GM13976 (cell line): ENCODE measurements around the gene SLC39A11.

Experiments
- DNase-seq: peaks from one replicate; pipeline ENCODE4 v3.0.0; 2012; ENCODE audit warnings: low spot score
- in situ Hi-C: fragments of 300-500 bp; cut with MboI; formaldehyde crosslinking; loops from one replicate; pipeline ENCODE4 v1.12.0; 2022; ENCODE audit warnings: low sequenced_read_pairs, mixed read lengths, inconsistent platforms; ENCODE audit not compliant: unreplicated experiment
- TF ChIP-seq, protein P1 (sequence below): IDR thresholded peaks from 2 replicates; pipeline ENCODE4 v1.5.1; 2012; ENCODE audit warnings: borderline replicate concordance, mild to moderate bottlenecking; ENCODE audit not compliant: insufficient read depth; ENCODE audit errors: extremely low read depth, missing control alignments, control extremely low read depth

The SLC39A11 gene

DNA sequence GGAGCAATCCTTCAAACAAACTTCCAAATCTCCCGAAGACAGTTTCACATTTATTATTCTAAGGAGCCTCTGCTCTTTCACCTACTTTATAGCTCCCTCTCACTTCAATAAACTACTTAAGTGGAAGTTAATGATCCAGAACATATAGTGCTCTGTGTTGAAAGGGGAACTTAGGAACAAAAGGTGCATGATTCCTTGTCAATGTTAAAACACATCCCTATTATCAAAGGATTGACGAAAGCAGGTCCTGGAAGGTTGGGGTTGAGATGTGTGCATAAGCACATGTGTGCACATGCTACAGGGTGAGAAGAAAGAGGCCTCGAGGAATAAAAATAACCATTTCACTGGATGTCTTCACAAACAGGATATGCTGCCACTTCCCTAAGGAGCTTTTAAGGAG, 170.3 kb downstream of the SLC39A11 start:
- no peak for DNase-seq
- in situ Hi-C loops, result no loop called here
- TF ChIP-seq, protein P1, sequence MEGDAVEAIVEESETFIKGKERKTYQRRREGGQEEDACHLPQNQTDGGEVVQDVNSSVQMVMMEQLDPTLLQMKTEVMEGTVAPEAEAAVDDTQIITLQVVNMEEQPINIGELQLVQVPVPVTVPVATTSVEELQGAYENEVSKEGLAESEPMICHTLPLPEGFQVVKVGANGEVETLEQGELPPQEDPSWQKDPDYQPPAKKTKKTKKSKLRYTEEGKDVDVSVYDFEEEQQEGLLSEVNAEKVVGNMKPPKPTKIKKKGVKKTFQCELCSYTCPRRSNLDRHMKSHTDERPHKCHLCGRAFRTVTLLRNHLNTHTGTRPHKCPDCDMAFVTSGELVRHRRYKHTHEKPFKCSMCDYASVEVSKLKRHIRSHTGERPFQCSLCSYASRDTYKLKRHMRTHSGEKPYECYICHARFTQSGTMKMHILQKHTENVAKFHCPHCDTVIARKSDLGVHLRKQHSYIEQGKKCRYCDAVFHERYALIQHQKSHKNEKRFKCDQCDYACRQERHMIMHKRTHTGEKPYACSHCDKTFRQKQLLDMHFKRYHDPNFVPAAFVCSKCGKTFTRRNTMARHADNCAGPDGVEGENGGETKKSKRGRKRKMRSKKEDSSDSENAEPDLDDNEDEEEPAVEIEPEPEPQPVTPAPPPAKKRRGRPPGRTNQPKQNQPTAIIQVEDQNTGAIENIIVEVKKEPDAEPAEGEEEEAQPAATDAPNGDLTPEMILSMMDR, result no peak

DNA sequence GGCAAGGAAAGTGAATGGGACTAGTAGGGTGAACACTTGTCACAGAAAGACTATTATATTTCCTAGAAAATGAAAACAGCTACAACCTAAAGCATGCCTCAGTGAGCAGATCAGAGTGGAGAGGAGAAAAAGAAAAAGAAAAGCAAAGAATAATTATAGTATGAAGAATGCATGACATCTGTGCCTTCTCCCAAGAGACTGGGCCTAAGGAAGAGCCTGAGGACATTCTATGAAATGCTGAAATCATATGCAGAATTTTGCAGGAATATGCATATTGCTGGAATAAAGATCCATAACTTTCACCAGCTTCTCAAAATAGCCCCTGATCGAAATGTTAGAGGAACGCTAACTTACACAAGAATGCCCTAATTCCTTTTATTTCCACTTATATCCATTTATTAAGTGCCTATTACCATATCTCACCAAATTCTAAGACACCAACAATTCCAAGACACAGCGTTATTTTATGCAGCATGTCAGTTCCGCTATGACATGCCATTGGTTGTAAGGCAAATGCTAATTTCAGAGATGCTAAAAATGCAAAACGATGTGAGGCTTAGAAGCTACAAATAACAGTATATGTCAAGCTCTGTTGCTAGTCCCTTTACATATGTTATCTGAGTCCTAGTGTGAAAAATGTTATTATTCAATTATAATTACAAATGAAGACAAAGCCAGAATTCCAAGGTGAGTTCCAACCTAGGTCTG, 171.0 kb downstream of the SLC39A11 start:
- no peak for DNase-seq
- TF ChIP-seq, protein P1, result no peak
- in situ Hi-C loops, result no loop called here

DNA sequence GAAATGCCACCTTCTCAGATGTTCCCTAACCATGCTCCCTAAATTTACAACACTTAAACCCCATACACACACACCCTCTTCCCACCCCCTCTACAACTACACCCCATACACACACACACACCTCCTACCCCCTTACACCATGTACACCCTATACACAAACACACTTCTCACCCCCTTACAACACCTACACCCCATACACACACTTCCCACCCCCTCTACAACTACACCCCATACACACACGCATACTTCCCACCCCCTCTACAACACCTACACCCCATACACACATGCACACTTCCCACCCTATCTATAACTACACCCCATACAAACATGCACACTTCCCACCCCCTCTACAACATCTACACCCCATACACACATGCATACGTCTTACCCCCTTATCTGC, 172.0 kb downstream of the SLC39A11 start:
- in situ Hi-C loops, result no loop called here

GRCh38 chr17:72916991-72917390, 175.5 kb downstream of the SLC39A11 start:
- TF ChIP-seq, protein P1, result no peak

More for the DNA sequence above, 172.0 kb downstream of the SLC39A11 start:
- TF ChIP-seq, protein P1, result no peak
- DNase-seq, result no peak

GRCh38 chr17:72915625-72916081, 176.8 kb downstream of the SLC39A11 start:
- no peak for DNase-seq
- in situ Hi-C loops, result no loop called here
- TF ChIP-seq, protein P1, result no peak

More at GRCh38 chr17:72916991-72917390, 175.5 kb downstream of the SLC39A11 start:
- no peak for DNase-seq
- in situ Hi-C loops, result no loop called here

GRCh38 chr17:72913142-72913682, 179.3 kb downstream of the SLC39A11 start:
- in situ Hi-C loops, result no loop called here
- TF ChIP-seq, protein P1, result no peak
- no peak for DNase-seq
